ENCODE measurements around the gene ADAMTS18. TPM values are rescaled to one million over a fixed set of nuclear protein-coding genes. Genes with fewer than 3 reads are reported as not detected.

Gene ADAMTS18
- total and polyA plus RNA-seq, 2 of the 8 experiments (the other 6 are each of a cell fraction or from before 2014, with no cell fraction given) = 0.05 to 0.19 TPM

DNA sequence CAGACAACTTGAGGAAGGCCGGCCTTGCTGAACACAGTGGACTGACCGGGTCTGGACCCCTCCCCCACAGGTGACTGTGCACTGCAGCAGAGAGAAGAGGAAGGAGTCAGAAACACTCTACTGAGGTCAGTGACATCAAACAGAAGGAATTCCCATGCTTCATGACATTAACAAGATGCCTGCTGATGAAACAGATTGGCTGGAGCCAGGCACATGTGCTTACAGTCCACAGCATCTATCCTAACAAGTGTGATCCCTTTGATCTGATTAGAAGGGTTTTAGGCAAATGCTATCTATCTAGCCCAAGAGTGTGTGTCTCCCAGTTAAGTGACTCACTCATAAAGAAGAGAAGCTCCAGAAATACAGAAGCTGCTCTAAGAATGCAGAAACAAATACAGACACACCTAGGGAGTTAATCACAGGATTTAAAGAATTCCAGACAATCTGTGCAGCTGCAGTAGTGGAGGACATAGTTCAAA, 145.5 kb downstream of the ADAMTS18 start (continued):
- TF ChIP-seq, protein P1, sequence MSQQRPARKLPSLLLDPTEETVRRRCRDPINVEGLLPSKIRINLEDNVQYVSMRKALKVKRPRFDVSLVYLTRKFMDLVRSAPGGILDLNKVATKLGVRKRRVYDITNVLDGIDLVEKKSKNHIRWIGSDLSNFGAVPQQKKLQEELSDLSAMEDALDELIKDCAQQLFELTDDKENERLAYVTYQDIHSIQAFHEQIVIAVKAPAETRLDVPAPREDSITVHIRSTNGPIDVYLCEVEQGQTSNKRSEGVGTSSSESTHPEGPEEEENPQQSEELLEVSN (IDR thresholded peaks at IDR 0.05) = no peak
- no peak for TF ChIP-seq SUZ12 (IDR thresholded peaks at IDR 0.05; ENCODE audit: low read length)

All from H1 (cell line).